Breast epithelium (tissue), 4 donors: Measurements from ENCODE around the gene LUZP1. TPM values are rescaled to one million over a fixed set of nuclear protein-coding genes. Genes with fewer than 3 reads are reported as not detected.

Experiments used
- DNase-seq, 2 donors: peaks; one replicate each; pipeline ENCODE4 v3.0.0-alpha.2; 2019; ENCODE audit warnings: low spot score in 2 of 2
- H3K27ac ChIP-seq, 2 donors: fragments of 200-600 bp; sonication (generic) in 1 of 2; one replicate each; pipeline ENCODE4 v1.5.1; 2016 to 2019; ENCODE audit warnings: mild to moderate bottlenecking in 1 of 2
- H3K27me3 ChIP-seq, 2 donors: fragments of 200-600 bp; sonication (generic) in 1 of 2; one replicate each; pipeline versions ENCODE4 v1.5.1 to v1.6.0; 2017 to 2019; ENCODE audit warnings: control low read depth in 1 of 2, mild to moderate bottlenecking in 1 of 2
- H3K36me3 ChIP-seq: fragments of 200-600 bp; one replicate; pipeline ENCODE4 v1.5.1; 2019
- H3K4me1 ChIP-seq, 2 donors: fragments of 200-600 bp; sonication (generic); one replicate each; pipeline ENCODE4 v1.5.1; 2016 to 2019; ENCODE audit warnings: control low read depth in 1 of 2
- H3K4me3 ChIP-seq, 3 donors: fragments of 200-600 bp; sonication (generic); 1 replicate in 2 of 3; 2 replicates in 1 of 3; pipeline ENCODE4 v1.5.1; 2016 to 2019; ENCODE audit warnings: mild to moderate bottlenecking in 3 of 3, moderate library complexity in 2 of 3
- H3K9me3 ChIP-seq, 2 donors: fragments of 200-600 bp; sonication (generic) in 1 of 2; one replicate each; pipeline ENCODE4 v1.5.1; 2016 to 2019; ENCODE audit warnings: control low read depth in 1 of 2
- CTCF ChIP-seq, 3 donors: fragments of 450-650 bp; IDR thresholded peaks; one replicate each; pipeline ENCODE4 v1.5.1; 2016 to 2017; ENCODE audit warnings: antibody characterized with exemption in 3 of 3, mild to moderate bottlenecking in 3 of 3, moderate library complexity in 3 of 3
- POLR2A ChIP-seq: fragments of 450-650 bp; IDR thresholded peaks from one replicate; pipeline ENCODE4 v1.6.1; 2016; ENCODE audit warnings: antibody characterized with exemption, mild to moderate bottlenecking, moderate library complexity
- POLR2AphosphoS5 ChIP-seq, 3 donors: sonication (generic); formaldehyde crosslinking; IDR thresholded peaks; one replicate each; pipeline ENCODE4 v1.6.1; 2017; ENCODE audit warnings: antibody characterized with exemption in 3 of 3
- intact Hi-C: fragments of 100-400 bp; cut with DNase I; formaldehyde crosslinking; loops from one replicate; pipeline ENCODE4 v1.15.1; 2023; ENCODE audit warnings: low total_unique reads
- total RNA-seq, 3 donors: library from RNA; depleted of rRNA; stranded (reverse); fragments of >200 nt; gene quantifications; one replicate each; pipeline ENCODE4 v1.1.0, GENCODE V29; 2016

The LUZP1 gene
- total RNA-seq, 3 donors from 2014 or later = 21.0 to 26.6 (median 24.6) TPM

DNA sequence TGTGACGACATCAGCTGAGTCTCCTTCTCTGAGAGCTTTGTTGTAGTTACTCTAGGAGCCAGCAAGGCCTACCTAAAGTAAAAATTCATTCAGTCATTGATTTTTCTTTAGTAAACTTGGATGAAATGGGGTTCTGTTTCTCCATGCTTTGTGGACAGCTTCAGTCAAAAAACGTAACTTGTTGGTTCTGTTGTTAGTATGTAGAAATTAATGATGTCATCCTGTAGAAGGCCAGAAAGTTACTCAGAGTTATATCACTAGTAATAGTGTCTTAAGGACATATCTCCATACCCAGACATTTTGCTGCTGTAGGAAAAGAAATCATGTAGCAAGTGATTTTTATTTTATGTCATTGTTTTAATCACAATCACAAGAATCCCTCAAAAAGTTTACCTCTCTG lies 106.4 kb downstream of the LUZP1 start:
- Histone ChIP-seq H3K4me3 (no peak overlapping the region), H3K4me1 (no peaks in the 10 kb centered on the region), H3K36me3 (no peaks in the 10 kb centered on the region), H3K27me3 (no peaks in the 10 kb centered on the region), H3K9me3 (no peaks in the 10 kb centered on the region), H3K27ac (no peak overlapping the region)
- no peak for DNase-seq
- TF ChIP-seq POLR2AphosphoS5 (IDR thresholded peaks at IDR 0.05) = no peak
- TF ChIP-seq CTCF (IDR thresholded peaks at IDR 0.05) = no peak
- no peak for TF ChIP-seq POLR2A
- intact Hi-C loops = no loop called here

- Histone ChIP-seq H3K9me3 (no peaks in the 10 kb centered on the region), H3K27me3 (no peaks in the 10 kb centered on the region), H3K36me3 (no peaks in the 10 kb centered on the region), H3K27ac (no peak overlapping the region), H3K4me1 (no peaks in the 10 kb centered on the region), H3K4me3 (no peak overlapping the region)
- DNase-seq = no peak
- TF ChIP-seq CTCF (IDR thresholded peaks at IDR 0.05) (no peak), POLR2AphosphoS5 (IDR thresholded peaks at IDR 0.05) (no peak), POLR2A (no peak)
- intact Hi-C loops = no loop called here
Observed at GRCh38 chr1:23057301-23057700, 111.4 kb downstream of the LUZP1 start.

DNA sequence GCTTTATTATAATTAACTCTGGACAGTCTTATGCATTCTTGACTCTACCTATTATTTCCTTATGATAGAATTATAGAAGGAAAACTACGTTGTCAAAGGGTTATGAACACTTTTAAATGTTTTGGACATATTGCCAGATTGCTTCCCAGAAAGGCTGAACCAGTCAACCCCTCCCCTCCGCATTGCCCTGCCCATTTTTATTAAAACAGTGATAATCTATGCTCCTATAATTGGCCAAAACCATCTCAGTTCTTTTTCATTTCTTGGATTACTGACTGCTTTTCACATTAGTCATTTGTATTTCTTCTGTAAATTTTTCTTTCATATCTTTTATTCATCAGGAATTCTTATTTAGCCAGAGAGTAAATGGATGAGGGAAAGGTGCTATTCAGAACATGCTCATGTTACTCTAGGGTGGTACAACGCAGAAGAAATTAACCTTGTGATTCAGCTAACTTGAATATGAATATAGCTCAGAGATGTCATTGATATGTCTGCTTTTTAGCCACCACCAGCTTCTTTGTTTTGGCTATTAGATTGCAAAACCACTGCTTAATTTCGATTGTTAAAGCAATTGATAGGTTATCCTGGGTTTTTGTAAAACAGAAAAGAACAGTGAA lies 117.3 kb downstream of the LUZP1 start:
- TF ChIP-seq CTCF (IDR thresholded peaks at IDR 0.05) (no peak), POLR2AphosphoS5 (IDR thresholded peaks at IDR 0.05) (no peak), POLR2A (no peak)
- H3K27me3 ChIP-seq = no peaks in the 10 kb centered on the region
- no peaks in the 10 kb centered on the region for H3K4me1 ChIP-seq
- no peak for DNase-seq
- H3K4me3 ChIP-seq = no peak overlapping the region
- H3K27ac ChIP-seq = no peak overlapping the region
- no peaks in the 10 kb centered on the region for H3K36me3 ChIP-seq
- intact Hi-C loops = no loop called here
- no peaks in the 10 kb centered on the region for H3K9me3 ChIP-seq

GRCh38 chr1:23050201-23050600 lies 118.5 kb downstream of the LUZP1 start:
- Histone ChIP-seq H3K9me3 (no peaks in the 10 kb centered on the region), H3K36me3 (no peaks in the 10 kb centered on the region), H3K4me1 (no peaks in the 10 kb centered on the region), H3K27me3 (no peaks in the 10 kb centered on the region), H3K4me3 (no peak overlapping the region), H3K27ac (no peak overlapping the region)
- DNase-seq = no peak
- intact Hi-C loops = no loop called here
- TF ChIP-seq POLR2AphosphoS5 (IDR thresholded peaks at IDR 0.05) = no peak
- TF ChIP-seq CTCF (IDR thresholded peaks at IDR 0.05) = no peak
- TF ChIP-seq POLR2A = no peak

- Histone ChIP-seq H3K4me1 (no peaks in the 10 kb centered on the region), H3K4me3 (no peak overlapping the region), H3K27me3 (no peaks in the 10 kb centered on the region), H3K9me3 (no peaks in the 10 kb centered on the region), H3K36me3 (no peaks in the 10 kb centered on the region), H3K27ac (no peak overlapping the region)
- TF ChIP-seq CTCF (IDR thresholded peaks at IDR 0.05) (no peak), POLR2A (no peak), POLR2AphosphoS5 (IDR thresholded peaks at IDR 0.05) (no peak)
- no peak for DNase-seq
- intact Hi-C loops = no loop called here
Observed at GRCh38 chr1:23044035-23044434, 124.6 kb downstream of the LUZP1 start.
